Endothelial cell of umbilical vein (primary cell): ENCODE measurements around the gene NTN3. TPM values are rescaled to one million over a fixed set of nuclear protein-coding genes. Genes with fewer than 3 reads are reported as not detected.

ENCODE experiments used
- BruUV-seq: library from RNA; stranded (reverse); fragments of 400-500 nt; replicated peaks from 2 replicates; lab custom pipeline; 2021; lab: Mats Ljungman, UMichigan
- CTCF ChIA-PET: fragments of 300-600, 350-600 bp; sonication (Branson Sonifier 250); formaldehyde crosslinking; loops from one replicate; lab custom pipeline; 2021; ENCODE audit warnings: antibody characterized with exemption, inconsistent platforms; lab: Charles Lee
- POLR2A ChIA-PET: fragments of 300-600, 350-600 bp; sonication (Branson Sonifier 250); formaldehyde crosslinking; loops from one replicate; lab custom pipeline; 2021; ENCODE audit warnings: antibody characterized with exemption, inconsistent platforms; lab: Charles Lee
- DNase-seq: peaks from one replicate; pipeline ENCODE4 v3.0.0-alpha.2; 2011; ENCODE audit warnings: low read depth, low spot score
- FAIRE-seq: peaks from 2 replicates; lab custom pipeline; 2011; peaks lifted over from hg19 to GRCh38; lab: Jason Lieb, UNC
- H2AFZ ChIP-seq: 2 replicates; pipeline ENCODE4 v1.6.0; 2012; ENCODE audit warnings: low read depth, low read length, control low read depth, inconsistent platforms
- H3K27ac ChIP-seq: 2 replicates; pipeline ENCODE4 v1.5.1; 2011; ENCODE audit warnings: low read depth, mild to moderate bottlenecking, control low read depth, low read length, moderate library complexity; ENCODE audit not compliant: insufficient read depth
- H3K27me3 ChIP-seq, 2 experiments: 2 replicates each; pipeline versions ENCODE4 v1.6.0 to v1.6.1; 2011; ENCODE audit warnings: low read length in 2 of 2, mixed read lengths in 1 of 2; ENCODE audit not compliant: control insufficient read depth in 2 of 2, insufficient read depth in 2 of 2
- H3K36me3 ChIP-seq, 2 experiments: 2 replicates in 1 of 2; 3 replicates in 1 of 2; pipeline ENCODE4 v1.5.1; 2011; ENCODE audit warnings: low read length in 2 of 2, mild to moderate bottlenecking in 1 of 2, moderate library complexity in 1 of 2; ENCODE audit not compliant: control insufficient read depth in 2 of 2, insufficient read depth in 2 of 2; ENCODE audit errors: extremely low read depth in 1 of 2
- H3K4me1 ChIP-seq: 3 replicates; pipeline ENCODE4 v1.5.1; 2011; ENCODE audit warnings: mild to moderate bottlenecking, low read length; ENCODE audit not compliant: control insufficient read depth, insufficient read depth; ENCODE audit errors: extremely low read depth
- H3K4me2 ChIP-seq: 2 replicates; pipeline ENCODE4 v1.6.1; 2011; ENCODE audit warnings: low read length, control low read depth, mixed read lengths; ENCODE audit not compliant: insufficient read depth
- H3K4me3 ChIP-seq, 3 experiments: fragments of 200-600 bp in 1 of 3; sonication (generic), shearing (Covaris generic) in 1 of 3; replicated peaks in 1 of 3; 2 replicates each; pipeline ENCODE4 v1.5.1; 2011 to 2016; ENCODE audit warnings: control low read depth in 3 of 3, low read length in 3 of 3, mild to moderate bottlenecking in 2 of 3, inconsistent platforms in 1 of 3, low read depth in 1 of 3, moderate library complexity in 1 of 3; ENCODE audit not compliant: insufficient read depth in 1 of 3
- H3K79me2 ChIP-seq: 2 replicates; pipeline ENCODE4 v1.6.0; 2012; ENCODE audit warnings: low read length, inconsistent platforms; ENCODE audit not compliant: control insufficient read depth, insufficient read depth
- H3K9ac ChIP-seq: replicated peaks from 2 replicates; pipeline ENCODE3; 2011; ENCODE audit warnings: low read length, control low read depth; ENCODE audit not compliant: insufficient read depth; ENCODE audit errors: extremely low read depth
- H3K9me1 ChIP-seq: replicated peaks from 3 replicates; pipeline ENCODE4 v1.6.0; 2011; ENCODE audit warnings: mild to moderate bottlenecking, low read length; ENCODE audit not compliant: control insufficient read depth, insufficient read depth; ENCODE audit errors: extremely low read depth
- H3K9me3 ChIP-seq: replicated peaks from 2 replicates; pipeline ENCODE4 v1.5.1; 2012; ENCODE audit warnings: low read length, inconsistent platforms; ENCODE audit not compliant: control insufficient read depth, insufficient read depth
- H4K20me1 ChIP-seq: replicated peaks from 2 replicates; pipeline ENCODE3; 2011; ENCODE audit warnings: mild to moderate bottlenecking, low read length; ENCODE audit not compliant: control insufficient read depth, insufficient read depth; ENCODE audit errors: extremely low read depth
- EZH2 ChIP-seq: IDR thresholded peaks from 2 replicates; pipeline ENCODE4 v1.6.1; 2012; ENCODE audit warnings: borderline replicate concordance, low read depth, mild to moderate bottlenecking, moderate library complexity, low read length, inconsistent platforms; ENCODE audit not compliant: severe bottlenecking
- FOS ChIP-seq: IDR thresholded peaks from 2 replicates; pipeline ENCODE4 v1.6.1; 2011; ENCODE audit warnings: mild to moderate bottlenecking, low read length, moderate library complexity, borderline replicate concordance; ENCODE audit not compliant: insufficient read depth
- GATA2 ChIP-seq: IDR thresholded peaks from 2 replicates; pipeline ENCODE4 v1.7.0; 2011; ENCODE audit warnings: low read depth, mild to moderate bottlenecking, moderate library complexity, mixed read lengths, low read length; ENCODE audit not compliant: insufficient read length, insufficient read depth
- JUN ChIP-seq: IDR thresholded peaks from 2 replicates; pipeline ENCODE4 v1.6.1; 2011; ENCODE audit warnings: borderline replicate concordance, low read depth; ENCODE audit not compliant: insufficient read length, insufficient read depth
- MYC ChIP-seq: IDR thresholded peaks from one replicate; pipeline ENCODE4 v1.6.1; 2011; ENCODE audit warnings: mild to moderate bottlenecking, low read depth, low read length
- POLR2A ChIP-seq: IDR thresholded peaks from 2 replicates; pipeline ENCODE4 v1.6.1; 2012; ENCODE audit warnings: low read depth, mild to moderate bottlenecking, control low read depth, low read length
- POLR2AphosphoS5 ChIP-seq: IDR thresholded peaks from 2 replicates; pipeline ENCODE4 v1.6.1; 2012; ENCODE audit warnings: low read depth, mild to moderate bottlenecking, control low read depth, low read length, moderate library complexity; ENCODE audit not compliant: insufficient read depth
- dilution Hi-C: fragments of 300-500 bp; cut with MboI; formaldehyde crosslinking; loops from one replicate; pipeline ENCODE4 v1.15.0; 2019; ENCODE audit warnings: low sequenced_read_pairs; ENCODE audit not compliant: extremely low pct_ligation_motif_present
- intact Hi-C: fragments of 100-400 bp; cut with micrococcal nuclease; formaldehyde crosslinking; loops from one replicate; pipeline ENCODE4 v1.10.0; 2022
- polyA plus RNA-seq, 4 experiments: library from polyadenylated mRNA; depleted of rRNA in 3 of 4; stranded (reverse) in 3 of 4; unstranded in 1 of 4; fragments of >200 nt; gene quantifications; 2 replicates each; pipeline versions ENCODE4 v1.2.1 to v1.2.3, GENCODE V29; 2011 to 2012; ENCODE audit warnings: missing spikeins in 1 of 4
- total RNA-seq: library from RNA; stranded (reverse); gene quantifications from 2 replicates; pipeline ENCODE4 v1.2.3, GENCODE V29; 2021
- TF ChIP-seq, protein P1 (sequence below), 2 donors: IDR thresholded peaks; 1 replicate in 1 of 2; 2 replicates in 1 of 2; pipeline ENCODE4 v1.5.1; 2011; ENCODE audit warnings: low read length in 2 of 2, mild to moderate bottlenecking in 2 of 2, moderate library complexity in 2 of 2, control low read depth in 1 of 2, inconsistent platforms in 1 of 2, low read depth in 1 of 2; ENCODE audit not compliant: insufficient read depth in 1 of 2; ENCODE audit errors: extremely low read depth in 1 of 2
- TF ChIP-seq, protein P2 (sequence below): IDR thresholded peaks from 2 replicates; pipeline ENCODE4 v1.6.1; 2011; ENCODE audit not compliant: insufficient read depth, insufficient read length

NTN3 gene
- total and polyA plus RNA-seq, 2 donors (not counting 3 experiments of a cell fraction or from before 2014, with no cell fraction given) = 0.15 TPM; not detected in 1

DNA sequence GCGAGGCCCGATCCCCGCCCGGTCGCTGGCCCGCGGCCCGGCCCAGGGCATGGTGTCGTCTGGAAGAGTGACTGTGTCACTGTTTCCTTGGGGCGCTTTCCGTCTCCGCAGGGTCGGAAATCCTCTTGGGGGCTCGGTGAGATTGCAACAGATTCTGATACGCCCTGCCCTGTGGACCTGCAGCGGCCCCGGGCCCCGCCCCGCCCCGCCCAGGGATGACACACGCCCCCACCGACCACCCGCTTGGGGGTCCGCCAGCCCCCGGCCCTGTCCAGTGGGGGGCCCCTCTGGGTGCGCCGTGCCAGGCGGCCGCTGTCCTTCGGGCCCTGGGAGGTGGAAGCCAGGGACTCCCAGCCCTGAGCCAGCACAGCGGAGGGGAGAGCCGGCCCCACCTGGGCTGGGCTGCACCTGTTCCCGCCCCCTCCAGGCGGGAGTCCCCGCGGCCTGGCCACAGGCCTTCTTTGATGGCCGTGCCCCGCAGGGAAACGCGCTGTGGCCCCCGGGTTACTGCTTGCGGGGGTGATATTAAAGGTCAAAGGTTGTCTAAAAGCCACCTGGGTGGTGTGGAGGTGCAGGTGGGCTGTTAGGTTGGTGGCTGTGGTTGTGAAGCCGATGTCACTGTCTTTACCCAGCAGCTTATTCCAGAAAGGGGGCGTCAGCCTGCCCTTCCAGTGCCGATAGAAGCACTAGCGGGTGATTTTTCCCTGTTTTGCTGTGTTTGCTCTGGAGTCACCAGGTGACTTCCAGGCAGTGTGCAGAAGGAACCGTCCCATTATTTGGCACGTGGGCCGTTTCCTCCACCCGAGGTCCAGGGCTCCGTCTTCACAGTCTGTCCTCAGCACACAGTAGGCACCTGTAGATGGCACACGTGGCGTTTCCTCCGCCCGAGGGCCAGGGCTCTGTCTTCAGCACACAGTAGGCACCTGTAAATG lies 4.6 kb downstream of the NTN3 start:
- H3K27me3 ChIP-seq = peaks cover 7 to 11% of the 10 kb centered on the region in 2 experiments
- no TSS peak for BruUV-seq
- H3K27ac ChIP-seq = no peak overlapping the region
- H3K4me3 ChIP-seq = peak overlapping the region; percentile 33 to 72 (median 69)
- intact Hi-C loops = loop anchor here (1.0 to 2.0 kb wide), 3 partner anchors 25 to 224 kb away; partner anchors contain the start of genes ABCA3 and ECI1
- DNase-seq (no peak), FAIRE-seq (no peak)
- no peak overlapping the region for H3K9ac ChIP-seq
- dilution Hi-C loops = no loop called here
- peaks cover 10% of the 10 kb centered on the region for H3K4me1 ChIP-seq
- H3K4me2 ChIP-seq = peak overlapping the region; percentile 52
- ChIA-PET POLR2A (no interaction called here), CTCF (interaction anchor here (0.6 to 2.8 kb wide), 6 partner anchors 11 to 179 kb away, joined by 3 to 10 read pairs (median 4); partner anchors contain the start of gene TEDC2)
- H3K36me3 ChIP-seq = no peaks in the 10 kb centered on the region
- peak overlapping the region; percentile 74 for H2AFZ ChIP-seq
- H3K9me3 ChIP-seq = no peaks in the 10 kb centered on the region
- H3K79me2 ChIP-seq = peaks cover 9% of the 10 kb centered on the region
- H4K20me1 ChIP-seq = no peaks in the 10 kb centered on the region
- H3K9me1 ChIP-seq = no peaks in the 10 kb centered on the region
- no peak for TF ChIP-seq FOS
- TF ChIP-seq EZH2 = no peak
- TF ChIP-seq POLR2AphosphoS5 = no peak
- no peak for TF ChIP-seq POLR2A
- TF ChIP-seq MYC = no peak

DNA sequence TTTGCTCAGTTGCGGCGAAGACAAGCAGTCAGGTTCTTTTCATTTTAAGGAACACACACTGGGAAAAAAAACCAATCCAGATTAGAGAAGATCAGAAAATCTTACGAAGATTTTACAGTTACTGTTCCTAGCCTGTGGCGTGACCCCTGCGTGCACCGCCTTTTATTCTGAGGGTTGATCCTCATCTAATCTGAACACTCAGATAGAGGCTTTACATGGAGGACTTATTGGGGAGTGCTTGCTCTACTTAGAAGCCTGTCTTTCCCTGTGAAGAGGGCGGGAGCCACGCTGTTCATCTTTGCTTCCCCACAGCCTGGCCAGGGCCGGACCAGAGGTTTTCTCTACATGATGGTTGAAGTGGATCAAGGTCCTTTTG lies 5.2 kb downstream of the NTN3 start:
- POLR2A ChIA-PET = no interaction called here
- Histone ChIP-seq H3K9me1 (no peaks in the 10 kb centered on the region), H3K9ac (no peak overlapping the region), H3K4me3 (no peak overlapping the region), H3K27me3 (peaks cover 5 to 7% of the 10 kb centered on the region in 2 experiments), H3K4me2 (no peak overlapping the region), H2AFZ (no peak overlapping the region), H4K20me1 (no peaks in the 10 kb centered on the region), H3K9me3 (no peaks in the 10 kb centered on the region), H3K27ac (no peak overlapping the region), H3K4me1 (peaks cover 10% of the 10 kb centered on the region), H3K79me2 (peaks cover 9% of the 10 kb centered on the region), H3K36me3 (no peaks in the 10 kb centered on the region)
- intact Hi-C loops = no loop called here
- DNase-seq (no peak), FAIRE-seq (no peak)
- no TSS peak for BruUV-seq
- CTCF ChIA-PET = interaction anchor here (2.8 kb wide), 1 partner anchor 25 kb away, joined by 10 read pairs; no protein-coding TSS in a partner anchor
- TF ChIP-seq POLR2A (no peak), MYC (no peak), POLR2AphosphoS5 (no peak), JUN (no peak), GATA2 (no peak), FOS (no peak), EZH2 (no peak)
- TF ChIP-seq, protein P1, sequence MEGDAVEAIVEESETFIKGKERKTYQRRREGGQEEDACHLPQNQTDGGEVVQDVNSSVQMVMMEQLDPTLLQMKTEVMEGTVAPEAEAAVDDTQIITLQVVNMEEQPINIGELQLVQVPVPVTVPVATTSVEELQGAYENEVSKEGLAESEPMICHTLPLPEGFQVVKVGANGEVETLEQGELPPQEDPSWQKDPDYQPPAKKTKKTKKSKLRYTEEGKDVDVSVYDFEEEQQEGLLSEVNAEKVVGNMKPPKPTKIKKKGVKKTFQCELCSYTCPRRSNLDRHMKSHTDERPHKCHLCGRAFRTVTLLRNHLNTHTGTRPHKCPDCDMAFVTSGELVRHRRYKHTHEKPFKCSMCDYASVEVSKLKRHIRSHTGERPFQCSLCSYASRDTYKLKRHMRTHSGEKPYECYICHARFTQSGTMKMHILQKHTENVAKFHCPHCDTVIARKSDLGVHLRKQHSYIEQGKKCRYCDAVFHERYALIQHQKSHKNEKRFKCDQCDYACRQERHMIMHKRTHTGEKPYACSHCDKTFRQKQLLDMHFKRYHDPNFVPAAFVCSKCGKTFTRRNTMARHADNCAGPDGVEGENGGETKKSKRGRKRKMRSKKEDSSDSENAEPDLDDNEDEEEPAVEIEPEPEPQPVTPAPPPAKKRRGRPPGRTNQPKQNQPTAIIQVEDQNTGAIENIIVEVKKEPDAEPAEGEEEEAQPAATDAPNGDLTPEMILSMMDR (IDR thresholded peaks at IDR 0.05; ENCODE audit: extremely low read depth in 1 of 2, insufficient read depth in 1 of 2, low read depth in 1 of 2, low read length in 2 of 2) = no peak
- TF ChIP-seq, protein P2, sequence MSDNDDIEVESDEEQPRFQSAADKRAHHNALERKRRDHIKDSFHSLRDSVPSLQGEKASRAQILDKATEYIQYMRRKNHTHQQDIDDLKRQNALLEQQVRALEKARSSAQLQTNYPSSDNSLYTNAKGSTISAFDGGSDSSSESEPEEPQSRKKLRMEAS = no peak
- dilution Hi-C loops = no loop called here
